Fibroblast of upper back skin (primary cell): ENCODE results near the gene TBC1D9B.

ENCODE experiments used
- DNase-seq: peaks from one replicate; pipeline ENCODE4 v3.0.0-alpha.2; 2013

Gene TBC1D9B

GRCh38 chr5:179868541-179868940 is 39.2 kb downstream of the TBC1D9B start:
- no peak for DNase-seq

- no peak for DNase-seq
These were observed 40.2 kb downstream of the TBC1D9B start for GRCh38 chr5:179867476-179867875.

DNA sequence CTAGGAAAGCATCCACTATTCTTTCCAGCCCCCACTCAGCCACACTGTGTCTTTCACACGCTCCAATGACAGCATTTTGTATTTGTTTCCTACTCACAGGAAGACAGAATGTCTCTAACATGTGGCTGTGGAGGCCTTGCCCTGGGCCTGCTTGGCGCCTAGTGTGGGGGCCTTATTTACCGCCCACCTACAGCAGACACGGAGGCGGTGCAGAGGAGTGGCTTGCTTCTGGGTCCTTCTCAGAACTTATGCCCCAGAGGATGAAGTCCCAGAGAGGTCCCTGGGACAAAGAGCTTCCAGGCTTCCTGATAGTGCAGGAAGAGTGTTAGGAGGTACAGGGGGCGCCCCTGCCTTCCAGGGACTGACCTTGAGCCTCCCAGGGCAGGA is 40.6 kb downstream of the TBC1D9B start:
- no peak for DNase-seq

DNA sequence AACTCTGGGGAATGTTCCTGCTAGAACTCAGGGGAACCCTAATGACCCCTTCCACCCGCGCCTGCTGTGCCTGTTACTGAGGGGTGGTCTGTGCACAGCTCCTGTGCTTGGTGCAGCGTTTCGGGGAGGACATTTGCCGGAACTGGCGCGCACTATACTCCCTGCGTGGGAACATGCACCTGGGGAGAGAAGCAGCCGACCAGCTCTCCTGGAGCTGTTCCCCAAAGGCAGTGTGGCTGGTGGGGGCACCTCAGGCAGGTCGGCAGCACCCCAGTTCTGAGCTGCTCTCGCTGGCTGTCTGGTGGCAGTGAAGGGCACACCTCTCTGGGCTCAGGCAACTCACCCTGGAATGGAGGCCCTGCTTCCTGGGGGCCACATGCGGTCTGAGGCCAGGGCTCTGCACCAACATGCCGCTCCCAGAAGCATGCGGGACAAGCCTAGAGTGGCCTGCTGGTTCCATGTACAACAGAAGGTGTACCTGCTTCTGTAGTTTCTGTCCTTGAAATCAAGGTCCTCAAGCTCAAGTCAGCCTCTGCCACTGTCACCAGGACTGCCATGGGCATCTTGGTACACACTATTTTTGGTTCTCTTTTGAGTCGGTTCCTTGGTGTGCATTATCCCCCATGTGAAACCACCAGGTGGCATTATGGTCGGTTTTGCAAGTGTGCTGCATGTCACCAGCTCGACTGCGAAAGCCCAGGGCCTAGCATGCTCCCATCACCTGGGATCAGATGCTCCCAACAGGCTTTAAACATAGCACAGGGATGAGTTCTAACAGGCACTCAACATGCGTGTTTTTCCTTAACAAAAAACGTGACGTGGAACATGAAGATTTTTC is 41.2 kb downstream of the TBC1D9B start:
- no peak for DNase-seq

GRCh38 chr5:179865491-179866240 is 42.0 kb downstream of the TBC1D9B start:
- DNase-seq: no peak

DNA sequence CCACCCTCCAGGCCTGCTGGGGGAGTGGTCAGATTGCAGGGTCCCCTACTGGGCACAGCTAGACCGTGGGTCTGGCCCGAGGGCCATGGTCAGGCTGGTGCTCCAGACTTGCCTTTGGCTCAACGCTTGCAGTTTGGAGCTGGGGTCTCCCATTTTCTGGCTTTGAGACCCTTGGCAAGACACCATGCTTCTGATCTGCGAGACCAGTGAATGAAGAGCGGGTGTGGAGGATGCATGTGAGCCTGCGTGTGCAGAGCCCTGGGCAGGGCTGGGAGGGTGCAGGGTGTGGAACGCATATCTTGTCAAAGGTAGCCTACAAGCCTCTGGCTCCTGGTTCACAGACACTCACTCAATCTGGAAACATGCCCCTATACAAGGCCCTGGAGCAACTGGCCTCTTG is 43.0 kb downstream of the TBC1D9B start:
- no peak for DNase-seq

GRCh38 chr5:179863449-179864085 is 44.1 kb downstream of the TBC1D9B start:
- DNase-seq: no peak

GRCh38 chr5:179862891-179863290 is 44.8 kb downstream of the TBC1D9B start:
- DNase-seq: no peak

- no peak for DNase-seq
These were observed 45.4 kb downstream of the TBC1D9B start for GRCh38 chr5:179862296-179862695.

DNA sequence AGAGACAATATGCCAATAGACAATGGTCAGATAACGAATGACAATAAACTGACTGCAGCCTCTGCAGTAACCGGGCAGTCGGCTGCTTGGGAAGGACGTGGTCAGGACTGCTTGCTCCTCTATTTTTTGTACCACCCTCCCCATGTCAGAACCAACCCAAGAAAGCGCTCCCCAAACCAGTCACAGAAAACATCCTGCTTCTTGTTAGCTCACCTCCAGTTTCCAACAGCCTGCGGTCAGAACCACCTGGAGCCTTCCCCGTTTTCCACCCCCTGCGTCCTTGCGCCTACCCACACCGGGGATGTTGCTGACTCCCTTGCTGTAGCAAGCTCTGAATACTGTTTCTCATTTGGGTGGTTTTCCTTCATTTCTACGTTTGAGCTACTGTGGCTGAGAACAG is 47.4 kb downstream of the TBC1D9B start:
- DNase-seq: no peak

DNA sequence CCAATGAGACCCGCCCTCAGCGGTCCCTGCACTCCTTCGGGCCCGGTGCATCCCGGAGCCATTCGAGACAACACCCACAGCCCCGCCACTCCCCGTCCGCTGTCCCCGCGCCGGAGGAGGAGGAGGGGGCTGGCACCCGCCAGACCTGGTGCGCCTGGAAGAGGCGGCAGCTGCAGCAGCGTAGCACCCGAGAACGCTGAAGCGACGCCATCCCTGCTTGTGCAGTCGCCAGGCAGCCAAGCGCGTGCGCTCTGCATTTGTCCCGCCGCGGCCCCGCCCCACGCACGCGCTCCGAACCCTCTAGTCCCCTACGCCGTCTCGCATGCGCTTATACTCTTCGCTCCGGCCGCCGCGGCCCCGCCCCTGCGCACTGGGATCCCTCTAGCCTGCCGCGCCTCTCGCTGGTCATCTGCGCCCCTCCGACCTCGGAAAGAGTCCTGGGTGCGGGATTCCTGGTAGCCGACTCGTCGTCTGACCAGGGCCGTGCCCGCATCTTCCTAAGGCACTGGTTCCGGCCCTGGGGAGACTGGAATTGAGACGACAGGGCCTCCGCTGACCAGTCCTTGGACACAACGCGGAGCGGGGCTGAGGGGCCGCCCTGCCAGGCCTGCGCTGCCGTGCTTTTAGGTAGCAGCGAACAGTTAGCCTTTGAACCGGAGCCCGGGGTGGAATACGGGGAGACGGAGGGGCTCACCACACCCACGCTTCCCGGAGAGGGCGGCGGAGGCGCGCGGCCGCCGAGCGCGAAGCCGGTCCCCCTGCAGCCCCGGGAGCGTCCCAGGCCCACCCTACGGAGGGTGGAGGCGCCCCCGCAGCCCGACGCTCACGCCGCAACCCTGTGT is 48.9 kb downstream of the TBC1D9B start, which contains the start of gene MRNIP:
Gene MRNIP (minus strand): TSS at position 232 of the 842 bp plus-strand sequence. CDS start 21 bp downstream, at position 211.
- DNase-seq: peak; percentile 91

DNA sequence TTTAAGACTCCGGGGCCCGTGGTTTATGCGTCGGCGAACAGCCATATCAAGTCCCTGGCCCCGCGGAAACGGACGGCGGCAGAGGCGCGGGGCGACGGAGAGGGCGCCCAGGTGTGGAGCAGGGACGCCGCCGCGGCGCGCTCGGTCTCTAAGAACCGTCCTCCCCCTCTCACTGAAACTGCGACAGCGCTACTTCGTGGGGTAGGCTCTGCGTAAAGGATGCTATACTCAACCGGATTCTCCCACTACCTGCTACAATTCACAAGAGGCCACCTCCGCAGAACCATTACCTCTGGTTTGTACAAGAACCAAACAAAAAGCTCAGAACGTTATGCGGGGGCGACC is 49.5 kb downstream of the TBC1D9B start:
- no peak for DNase-seq

GRCh38 chr5:179854356-179854755 is 53.3 kb downstream of the TBC1D9B start:
- no peak for DNase-seq

- DNase-seq: no peak
These were observed 54.6 kb downstream of the TBC1D9B start for GRCh38 chr5:179852993-179853547.

DNA sequence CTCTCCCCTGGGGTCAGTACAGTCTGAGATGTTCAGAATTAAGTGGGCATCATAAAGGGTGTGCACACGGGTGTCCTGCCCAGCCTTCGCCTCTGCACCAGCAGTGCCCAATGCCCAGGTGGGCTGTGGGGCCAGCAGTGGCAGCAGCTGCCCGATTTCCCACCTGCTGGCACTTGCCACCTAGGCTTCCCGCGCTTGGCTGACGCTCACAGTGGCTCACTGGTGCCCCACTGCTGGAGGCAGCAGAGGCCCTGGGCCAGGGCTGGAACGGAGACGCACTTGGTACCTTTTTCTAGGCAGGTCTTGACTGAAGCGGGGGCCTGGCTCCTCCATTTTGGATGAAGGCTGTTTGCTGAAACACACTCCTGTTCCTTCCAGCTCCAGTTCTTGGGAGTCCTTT is 66.1 kb downstream of the TBC1D9B start:
- DNase-seq: no peak

- no peak for DNase-seq
These were observed 66.9 kb downstream of the TBC1D9B start for GRCh38 chr5:179840766-179841165.

DNA sequence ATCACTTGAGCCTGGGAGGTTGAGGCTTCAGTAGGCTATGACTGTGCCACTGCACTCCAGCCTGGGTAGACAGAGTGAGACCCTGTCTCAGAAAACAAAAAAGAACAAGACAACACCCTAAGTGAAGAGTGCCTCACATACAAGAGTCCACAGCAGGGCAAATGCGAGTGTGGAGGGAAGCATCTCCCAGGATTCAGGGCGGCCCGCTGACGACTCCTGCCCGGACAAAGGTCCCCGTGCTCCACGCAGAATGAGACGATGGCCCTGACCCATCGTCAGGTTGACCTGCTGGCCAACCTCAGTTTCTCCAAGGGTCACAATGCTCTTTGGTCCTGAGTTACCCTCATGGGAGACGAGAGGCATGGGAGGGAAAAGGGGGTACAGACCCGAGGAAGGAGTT is 67.4 kb downstream of the TBC1D9B start:
- no peak for DNase-seq

- no peak for DNase-seq
These were observed 68.1 kb downstream of the TBC1D9B start for GRCh38 chr5:179839328-179840256.

DNA sequence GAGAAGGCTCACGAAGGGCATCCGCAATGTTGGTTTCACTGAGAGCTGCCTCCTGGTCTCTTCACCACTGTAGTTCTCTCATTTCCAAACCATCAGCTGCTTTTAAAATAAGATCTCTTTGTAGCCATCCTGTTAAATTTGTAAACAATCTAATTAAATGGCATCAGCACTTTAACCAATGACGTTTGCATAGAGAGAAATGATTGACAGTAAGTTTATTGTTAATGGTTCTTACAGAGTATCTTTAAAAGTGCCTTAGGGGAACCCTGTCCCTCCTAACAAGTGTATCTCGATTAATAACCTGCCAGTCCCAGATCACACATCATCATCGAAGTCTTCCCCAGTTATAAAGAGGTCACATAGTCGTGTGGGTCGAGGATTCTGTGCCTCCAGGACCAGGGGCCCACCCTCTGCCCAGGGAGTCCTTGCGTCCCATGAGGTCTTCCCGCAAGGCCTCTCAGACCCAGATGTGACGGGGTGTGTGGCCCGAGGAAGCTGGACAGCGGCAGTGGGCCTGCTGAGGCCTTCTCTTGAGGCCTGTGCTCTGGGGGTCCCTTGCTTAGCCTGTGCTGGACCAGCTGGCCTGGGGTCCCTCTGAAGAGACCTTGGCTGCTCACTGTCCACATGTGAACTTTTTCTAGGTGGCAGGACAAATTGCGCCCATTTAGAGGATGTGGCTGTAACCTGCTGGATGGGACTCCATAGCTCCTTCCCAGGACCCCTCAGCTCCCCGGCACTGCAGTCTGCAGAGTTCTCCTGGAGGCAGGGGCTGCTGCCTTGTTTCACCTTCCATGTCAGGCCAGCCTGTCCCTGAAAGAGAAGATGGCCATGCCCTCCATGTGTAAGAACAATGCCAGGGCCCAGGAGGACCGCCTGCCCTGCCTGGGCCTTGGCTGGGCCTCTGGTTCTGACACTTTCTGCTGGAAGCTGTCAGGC is 70.4 kb downstream of the TBC1D9B start:
- DNase-seq: no peak
